ENCODE results near the gene SPRR4.

SPRR4 gene

GRCh38 chr1:152993186-152993585 is 22.7 kb downstream of the SPRR4 start:
- DNase-seq, result no peak
- no peak for TF ChIP-seq CTCF (IDR thresholded peaks at IDR 0.05; ENCODE audit: low read depth, low read length, missing control alignments)
- Histone ChIP-seq H3K4me3 (ENCODE audit: low read depth, low read length) (no peak overlapping the region), H3K27me3 (replicated peaks) (no peaks in the 10 kb centered on the region), H3K27ac (no peak overlapping the region), H3K36me3 (replicated peaks) (no peaks in the 10 kb centered on the region)
- in situ Hi-C loops (cut with HindIII; ENCODE audit: low pct_ligation_motif_present, low sequenced_read_pairs), result no loop called here

- Histone ChIP-seq H3K36me3 (replicated peaks) (no peaks in the 10 kb centered on the region), H3K27me3 (replicated peaks) (no peaks in the 10 kb centered on the region), H3K4me3 (ENCODE audit: low read depth, low read length) (no peak overlapping the region), H3K27ac (no peak overlapping the region)
- TF ChIP-seq CTCF (IDR thresholded peaks at IDR 0.05; ENCODE audit: low read depth, low read length, missing control alignments), result no peak
- in situ Hi-C loops (cut with HindIII; ENCODE audit: low pct_ligation_motif_present, low sequenced_read_pairs), result no loop called here
- no peak for DNase-seq
Measured at GRCh38 chr1:152995842-152996241, 25.4 kb downstream of the SPRR4 start.

- no peak overlapping the region for H3K27ac ChIP-seq
Measured at GRCh38 chr1:152996633-152997400, 26.4 kb downstream of the SPRR4 start.

GRCh38 chr1:152997901-152998300 is 27.5 kb downstream of the SPRR4 start:
- DNase-seq, result no peak

More at GRCh38 chr1:152996633-152997400, 26.4 kb downstream of the SPRR4 start:
- H3K27me3 ChIP-seq (replicated peaks), result no peaks in the 10 kb centered on the region
- no peak for DNase-seq
- no peak overlapping the region for H3K4me3 ChIP-seq (ENCODE audit: low read depth, low read length)
- H3K36me3 ChIP-seq (replicated peaks), result no peaks in the 10 kb centered on the region
- no peak for TF ChIP-seq CTCF (IDR thresholded peaks at IDR 0.05; ENCODE audit: low read depth, low read length, missing control alignments)
- in situ Hi-C loops (cut with HindIII; ENCODE audit: low pct_ligation_motif_present, low sequenced_read_pairs), result no loop called here

GRCh38 chr1:152998476-152998875 is 28.0 kb downstream of the SPRR4 start:
- no peak for TF ChIP-seq CTCF (IDR thresholded peaks at IDR 0.05; ENCODE audit: low read depth, low read length, missing control alignments)
- Histone ChIP-seq H3K27ac (no peak overlapping the region), H3K27me3 (replicated peaks) (no peaks in the 10 kb centered on the region), H3K4me3 (ENCODE audit: low read depth, low read length) (no peak overlapping the region), H3K36me3 (replicated peaks) (no peaks in the 10 kb centered on the region)
- in situ Hi-C loops (cut with HindIII; ENCODE audit: low pct_ligation_motif_present, low sequenced_read_pairs), result no loop called here
- no peak for DNase-seq

More at GRCh38 chr1:152997901-152998300, 27.5 kb downstream of the SPRR4 start:
- in situ Hi-C loops (cut with HindIII; ENCODE audit: low pct_ligation_motif_present, low sequenced_read_pairs), result no loop called here
- no peak overlapping the region for H3K4me3 ChIP-seq (ENCODE audit: low read depth, low read length)
- TF ChIP-seq CTCF (IDR thresholded peaks at IDR 0.05; ENCODE audit: low read depth, low read length, missing control alignments), result no peak
- no peak overlapping the region for H3K27ac ChIP-seq
- H3K27me3 ChIP-seq (replicated peaks), result no peaks in the 10 kb centered on the region
- no peaks in the 10 kb centered on the region for H3K36me3 ChIP-seq (replicated peaks)

GRCh38 chr1:152999818-153000217 is 29.4 kb downstream of the SPRR4 start:
- H3K27ac ChIP-seq, result no peak overlapping the region
- DNase-seq, result no peak
- in situ Hi-C loops (cut with HindIII; ENCODE audit: low pct_ligation_motif_present, low sequenced_read_pairs), result no loop called here
- no peak overlapping the region for H3K4me3 ChIP-seq (ENCODE audit: low read depth, low read length)
- no peaks in the 10 kb centered on the region for H3K27me3 ChIP-seq (replicated peaks)
- TF ChIP-seq CTCF (IDR thresholded peaks at IDR 0.05; ENCODE audit: low read depth, low read length, missing control alignments), result no peak
- H3K36me3 ChIP-seq (replicated peaks), result no peaks in the 10 kb centered on the region

All from brain microvascular endothelial cell (primary cell).